HG02623 (cell line): ENCODE measurements around the gene AREG.
"Not testable (repeated sequence)": the region's sequence is repeated elsewhere in the genome, so short reads cannot be mapped to it uniquely, and the experiment has no call there.

ENCODE experiments used
- ATAC-seq: cut with Tn5 transposase; IDR thresholded peaks from one replicate; pipeline ENCODE4 v1.9.1; 2021; ENCODE audit warnings: moderate library complexity; ENCODE audit not compliant: unreplicated experiment

The AREG gene

GRCh38 chr4:74444891-74445642 lies at the start of gene AREG:
Gene AREG (plus strand): TSS chr4:74445136. CDS start chr4:74445346, 210 bp downstream.
- peak; percentile 93 for ATAC-seq

- ATAC-seq, result no peak
Measured at GRCh38 chr4:74395633-74396032, 49.3 kb upstream of the AREG start.

- ATAC-seq, result no peak
Measured at GRCh38 chr4:74397748-74398426, 47.0 kb upstream of the AREG start.

- ATAC-seq, result not testable (repeated sequence)
Measured at GRCh38 chr4:74398894-74399589, 45.9 kb upstream of the AREG start.

- ATAC-seq, result no peak
Measured at GRCh38 chr4:74400395-74400794, 44.5 kb upstream of the AREG start.

GRCh38 chr4:74402692-74403456 lies 42.1 kb upstream of the AREG start:
- ATAC-seq, result peak; percentile 96

- ATAC-seq, result no peak
Measured at GRCh38 chr4:74407891-74408290, 37.0 kb upstream of the AREG start.

GRCh38 chr4:74408639-74409038 lies 36.3 kb upstream of the AREG start:
- ATAC-seq, result no peak

- ATAC-seq, result no peak
Measured at GRCh38 chr4:74410272-74410671, 34.7 kb upstream of the AREG start.

GRCh38 chr4:74412225-74412624 lies 32.7 kb upstream of the AREG start:
- no peak for ATAC-seq

GRCh38 chr4:74413265-74413664 lies 31.7 kb upstream of the AREG start:
- no peak for ATAC-seq

GRCh38 chr4:74414149-74414809 lies 30.7 kb upstream of the AREG start:
- no peak for ATAC-seq

- ATAC-seq, result no peak
Measured at GRCh38 chr4:74415602-74416300, 29.2 kb upstream of the AREG start.

- ATAC-seq, result no peak
Measured at GRCh38 chr4:74418063-74418670, 26.8 kb upstream of the AREG start.

GRCh38 chr4:74420863-74421262 lies 24.1 kb upstream of the AREG start:
- ATAC-seq, result no peak

GRCh38 chr4:74423104-74423503 lies 21.8 kb upstream of the AREG start:
- ATAC-seq, result no peak

GRCh38 chr4:74424111-74424510 lies 20.8 kb upstream of the AREG start:
- no peak for ATAC-seq

- no peak for ATAC-seq
Measured at GRCh38 chr4:74426101-74426500, 18.8 kb upstream of the AREG start.

- ATAC-seq, result no peak
Measured at GRCh38 chr4:74428276-74428675, 16.7 kb upstream of the AREG start.
